Gastroesophageal sphincter (tissue), 3 donors: Measurements from ENCODE around the gene ADD2.

ENCODE experiments used
- EP300 ChIP-seq: sonication (generic); formaldehyde crosslinking; IDR thresholded peaks from one replicate; pipeline ENCODE4 v1.6.1; 2017; ENCODE audit warnings: antibody characterized with exemption, mild to moderate bottlenecking
- POLR2A ChIP-seq, 2 donors: fragments of 450-650 bp; IDR thresholded peaks; one replicate each; pipeline ENCODE4 v1.6.1; 2017; ENCODE audit warnings: antibody characterized with exemption in 2 of 2, mild to moderate bottlenecking in 2 of 2, moderate library complexity in 1 of 2
- TF ChIP-seq, protein P1 (sequence below), 4 experiments: fragments of 200-600 bp in 2 of 4; fragments of 450-650 bp in 2 of 4; sonication (generic) in 1 of 4; IDR thresholded peaks; one replicate each; pipeline ENCODE4 v1.5.1; 2017 to 2019; ENCODE audit warnings: antibody characterized with exemption in 4 of 4, mild to moderate bottlenecking in 2 of 4, moderate library complexity in 2 of 4

DNA sequence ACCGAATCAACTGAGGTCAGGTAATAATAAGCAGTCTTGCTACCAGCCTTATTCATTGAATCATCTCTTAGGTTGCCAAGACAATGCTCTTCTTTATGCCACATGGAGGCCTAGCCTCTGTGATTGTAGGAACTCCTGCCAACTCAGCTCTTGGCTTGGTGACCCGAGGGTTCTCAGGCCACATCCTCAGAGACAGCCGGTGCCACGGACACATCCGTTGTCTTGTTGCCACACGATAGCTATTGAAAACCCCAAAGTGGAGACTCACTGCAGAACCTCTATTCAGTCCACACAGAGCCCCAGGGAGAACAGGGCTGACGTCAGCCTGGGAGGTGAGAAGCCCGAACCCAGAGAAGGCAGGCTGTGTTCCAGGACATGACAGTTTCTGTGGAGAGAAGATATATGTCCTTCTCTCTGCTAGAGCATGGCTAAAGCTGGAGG lies 160.9 kb downstream of the ADD2 start:
- TF ChIP-seq, protein P1, sequence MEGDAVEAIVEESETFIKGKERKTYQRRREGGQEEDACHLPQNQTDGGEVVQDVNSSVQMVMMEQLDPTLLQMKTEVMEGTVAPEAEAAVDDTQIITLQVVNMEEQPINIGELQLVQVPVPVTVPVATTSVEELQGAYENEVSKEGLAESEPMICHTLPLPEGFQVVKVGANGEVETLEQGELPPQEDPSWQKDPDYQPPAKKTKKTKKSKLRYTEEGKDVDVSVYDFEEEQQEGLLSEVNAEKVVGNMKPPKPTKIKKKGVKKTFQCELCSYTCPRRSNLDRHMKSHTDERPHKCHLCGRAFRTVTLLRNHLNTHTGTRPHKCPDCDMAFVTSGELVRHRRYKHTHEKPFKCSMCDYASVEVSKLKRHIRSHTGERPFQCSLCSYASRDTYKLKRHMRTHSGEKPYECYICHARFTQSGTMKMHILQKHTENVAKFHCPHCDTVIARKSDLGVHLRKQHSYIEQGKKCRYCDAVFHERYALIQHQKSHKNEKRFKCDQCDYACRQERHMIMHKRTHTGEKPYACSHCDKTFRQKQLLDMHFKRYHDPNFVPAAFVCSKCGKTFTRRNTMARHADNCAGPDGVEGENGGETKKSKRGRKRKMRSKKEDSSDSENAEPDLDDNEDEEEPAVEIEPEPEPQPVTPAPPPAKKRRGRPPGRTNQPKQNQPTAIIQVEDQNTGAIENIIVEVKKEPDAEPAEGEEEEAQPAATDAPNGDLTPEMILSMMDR (IDR thresholded peaks at IDR 0.05): no peak
- TF ChIP-seq EP300 (no peak), POLR2A (IDR thresholded peaks at IDR 0.05) (no peak)
